Omental fat pad (tissue), 4 donors: ENCODE measurements around the gene MAPK1IP1L. TPM values are rescaled to one million over a fixed set of nuclear protein-coding genes. Genes with fewer than 3 reads are reported as not detected.

Source experiments
- ATAC-seq: fragments of 150-250 bp; one replicate; pipeline ENCODE4 v1.9.1; 2016; ENCODE audit warnings: mild to moderate bottlenecking, moderate library complexity; ENCODE audit not compliant: low FRiP score
- DNase-seq: peaks from one replicate; pipeline ENCODE4 v3.0.0-alpha.2; 2019; ENCODE audit warnings: low spot score
- CTCF ChIP-seq, 3 donors: fragments of 450-650 bp; IDR thresholded peaks; one replicate each; pipeline ENCODE4 v1.5.1; 2016 to 2017; ENCODE audit warnings: antibody characterized with exemption in 3 of 3, mild to moderate bottlenecking in 3 of 3, moderate library complexity in 2 of 3
- total RNA-seq, 4 donors: library from RNA; depleted of rRNA; stranded (reverse); fragments of >200 nt; gene quantifications; one replicate each; pipeline ENCODE4 v1.1.0, GENCODE V29; 2016

The MAPK1IP1L gene
- total RNA-seq, 4 donors from 2014 or later = 32.5 to 81.3 (median 68.8) TPM

- ATAC-seq (no peak), DNase-seq (no peak)
These were observed 46.6 kb downstream of the MAPK1IP1L start for GRCh38 chr14:55097881-55098560.

GRCh38 chr14:55098561-55098898 lies 47.1 kb downstream of the MAPK1IP1L start:
- DNase-seq (no peak), ATAC-seq (no peak)
- no peak for TF ChIP-seq CTCF (IDR thresholded peaks at IDR 0.05)

More at GRCh38 chr14:55097881-55098560, 46.6 kb downstream of the MAPK1IP1L start:
- TF ChIP-seq CTCF (IDR thresholded peaks at IDR 0.05) = no peak

DNA sequence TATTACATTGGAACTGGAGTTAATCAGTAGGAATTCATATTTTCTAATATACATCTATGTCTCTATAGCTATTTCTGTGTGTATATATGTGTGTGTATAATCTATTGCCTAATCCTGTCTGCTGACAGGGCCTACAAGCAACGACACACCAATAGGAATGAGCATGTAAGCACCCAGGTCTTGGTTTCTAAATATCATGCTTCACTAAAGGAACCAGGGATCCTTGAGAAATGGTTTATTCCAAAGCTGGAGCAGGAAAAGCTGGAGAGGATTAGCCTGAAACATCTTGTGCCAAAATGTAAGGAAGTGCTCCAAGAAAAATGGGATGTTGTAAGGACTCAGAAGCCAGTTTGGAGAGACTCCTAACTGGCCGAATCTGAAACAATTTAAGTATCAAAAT lies 48.3 kb downstream of the MAPK1IP1L start:
- no peak for TF ChIP-seq CTCF (IDR thresholded peaks at IDR 0.05)
- no peak for DNase-seq
- no peak for ATAC-seq

- TF ChIP-seq CTCF (IDR thresholded peaks at IDR 0.05) = no peak
- DNase-seq (no peak), ATAC-seq (no peak)
These were observed 50.3 kb downstream of the MAPK1IP1L start for GRCh38 chr14:55101698-55102097.

DNA sequence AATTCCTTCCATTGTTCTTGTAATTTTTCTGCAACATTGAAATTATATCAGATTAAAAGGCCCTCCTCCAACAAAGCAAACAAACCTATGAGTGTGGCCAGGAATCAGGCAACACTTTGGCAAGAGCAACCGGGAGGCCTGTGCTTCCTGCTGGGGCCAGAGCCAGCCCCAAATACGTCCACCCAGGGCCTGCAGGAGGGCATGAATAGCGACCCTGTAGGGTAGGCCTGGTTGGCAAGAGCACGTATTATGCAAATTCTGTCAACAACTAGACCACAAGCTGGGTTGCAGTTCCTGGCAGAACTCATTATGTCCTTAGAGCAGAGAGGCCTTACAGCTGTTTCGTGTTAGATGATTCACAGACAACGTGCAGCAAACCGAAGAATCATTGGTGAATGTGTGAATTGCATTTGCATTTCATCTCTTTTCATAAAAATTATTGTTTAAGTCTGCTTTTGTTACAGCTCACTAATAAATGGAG lies 50.7 kb downstream of the MAPK1IP1L start:
- no peak for TF ChIP-seq CTCF (IDR thresholded peaks at IDR 0.05)
- ATAC-seq (peak; percentile 74), DNase-seq (no peak)

- peak; percentile 85 for ATAC-seq
- peak; percentile 64 for DNase-seq
- TF ChIP-seq CTCF (IDR thresholded peaks at IDR 0.05) = no peak
These were observed 51.7 kb downstream of the MAPK1IP1L start for GRCh38 chr14:55103005-55103640.
